Activated CD8-positive, alpha-beta memory T cell treated with anti-CD3 and anti-CD28 coated beads, Interleukin-2, amount 50 U/mL, for 24 hours (primary cell): Measurements from ENCODE around the gene NR2F1-AS1.
"Not testable (repeated sequence)": the region's sequence is repeated elsewhere in the genome, so short reads cannot be mapped to it uniquely, and the experiment has no call there.

Experiments
- DNase-seq: peaks from one replicate; pipeline ENCODE4 v3.0.0-alpha.2; 2020; ENCODE audit errors: extremely low read depth

The NR2F1-AS1 gene

GRCh38 chr5:93430118-93430517 lies 150.9 kb downstream of the NR2F1-AS1 start:
- DNase-seq, result no peak

- DNase-seq, result no peak
Observed at GRCh38 chr5:93428868-93429267, 152.2 kb downstream of the NR2F1-AS1 start.

GRCh38 chr5:93427316-93427715 lies 153.7 kb downstream of the NR2F1-AS1 start:
- no peak for DNase-seq

- no peak for DNase-seq
Observed at GRCh38 chr5:93425096-93425495, 155.9 kb downstream of the NR2F1-AS1 start.

- DNase-seq, result no peak
Observed at GRCh38 chr5:93423300-93423699, 157.7 kb downstream of the NR2F1-AS1 start.

- no peak for DNase-seq
Observed at GRCh38 chr5:93422652-93423280, 158.3 kb downstream of the NR2F1-AS1 start.

GRCh38 chr5:93421987-93422401 lies 159.0 kb downstream of the NR2F1-AS1 start:
- DNase-seq, result no peak

- DNase-seq, result no peak
Observed at GRCh38 chr5:93421468-93421867, 159.6 kb downstream of the NR2F1-AS1 start.

GRCh38 chr5:93417490-93417889 lies 163.5 kb downstream of the NR2F1-AS1 start:
- no peak for DNase-seq

GRCh38 chr5:93415819-93416218 lies 165.2 kb downstream of the NR2F1-AS1 start:
- no peak for DNase-seq

GRCh38 chr5:93411716-93412115 lies 169.3 kb downstream of the NR2F1-AS1 start:
- DNase-seq, result no peak

GRCh38 chr5:93409691-93410090 lies 171.3 kb downstream of the NR2F1-AS1 start:
- no peak for DNase-seq

GRCh38 chr5:93407454-93407853 lies 173.6 kb downstream of the NR2F1-AS1 start:
- DNase-seq, result no peak

- DNase-seq, result no peak
Observed at GRCh38 chr5:93406971-93407401, 174.0 kb downstream of the NR2F1-AS1 start.

- no peak for DNase-seq
Observed at GRCh38 chr5:93404246-93404645, 176.8 kb downstream of the NR2F1-AS1 start.

GRCh38 chr5:93403141-93403928 lies 177.7 kb downstream of the NR2F1-AS1 start:
- no peak for DNase-seq

- DNase-seq, result no peak
Observed at GRCh38 chr5:93402451-93402850, 178.6 kb downstream of the NR2F1-AS1 start.

- DNase-seq, result no peak
Observed at GRCh38 chr5:93401634-93402213, 179.3 kb downstream of the NR2F1-AS1 start.

GRCh38 chr5:93399675-93400074 lies 181.3 kb downstream of the NR2F1-AS1 start:
- no peak for DNase-seq

- no peak for DNase-seq
Observed at GRCh38 chr5:93395971-93396379, 185.0 kb downstream of the NR2F1-AS1 start.

GRCh38 chr5:93395010-93395409 lies 186.0 kb downstream of the NR2F1-AS1 start:
- no peak for DNase-seq

- no peak for DNase-seq
Observed at GRCh38 chr5:93394301-93394700, 186.7 kb downstream of the NR2F1-AS1 start.

GRCh38 chr5:93391169-93391568 lies 189.8 kb downstream of the NR2F1-AS1 start:
- not testable (repeated sequence) for DNase-seq
